T1000 (cell line): ENCODE data around the gene KCNQ1.

Experiments used
- DNase-seq: peaks from one replicate; lab custom pipeline; 2025; ENCODE audit warnings: mixed read lengths; lab: John Stamatoyannopoulos, UW

The KCNQ1 gene, protein sequence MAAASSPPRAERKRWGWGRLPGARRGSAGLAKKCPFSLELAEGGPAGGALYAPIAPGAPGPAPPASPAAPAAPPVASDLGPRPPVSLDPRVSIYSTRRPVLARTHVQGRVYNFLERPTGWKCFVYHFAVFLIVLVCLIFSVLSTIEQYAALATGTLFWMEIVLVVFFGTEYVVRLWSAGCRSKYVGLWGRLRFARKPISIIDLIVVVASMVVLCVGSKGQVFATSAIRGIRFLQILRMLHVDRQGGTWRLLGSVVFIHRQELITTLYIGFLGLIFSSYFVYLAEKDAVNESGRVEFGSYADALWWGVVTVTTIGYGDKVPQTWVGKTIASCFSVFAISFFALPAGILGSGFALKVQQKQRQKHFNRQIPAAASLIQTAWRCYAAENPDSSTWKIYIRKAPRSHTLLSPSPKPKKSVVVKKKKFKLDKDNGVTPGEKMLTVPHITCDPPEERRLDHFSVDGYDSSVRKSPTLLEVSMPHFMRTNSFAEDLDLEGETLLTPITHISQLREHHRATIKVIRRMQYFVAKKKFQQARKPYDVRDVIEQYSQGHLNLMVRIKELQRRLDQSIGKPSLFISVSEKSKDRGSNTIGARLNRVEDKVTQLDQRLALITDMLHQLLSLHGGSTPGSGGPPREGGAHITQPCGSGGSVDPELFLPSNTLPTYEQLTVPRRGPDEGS

DNA sequence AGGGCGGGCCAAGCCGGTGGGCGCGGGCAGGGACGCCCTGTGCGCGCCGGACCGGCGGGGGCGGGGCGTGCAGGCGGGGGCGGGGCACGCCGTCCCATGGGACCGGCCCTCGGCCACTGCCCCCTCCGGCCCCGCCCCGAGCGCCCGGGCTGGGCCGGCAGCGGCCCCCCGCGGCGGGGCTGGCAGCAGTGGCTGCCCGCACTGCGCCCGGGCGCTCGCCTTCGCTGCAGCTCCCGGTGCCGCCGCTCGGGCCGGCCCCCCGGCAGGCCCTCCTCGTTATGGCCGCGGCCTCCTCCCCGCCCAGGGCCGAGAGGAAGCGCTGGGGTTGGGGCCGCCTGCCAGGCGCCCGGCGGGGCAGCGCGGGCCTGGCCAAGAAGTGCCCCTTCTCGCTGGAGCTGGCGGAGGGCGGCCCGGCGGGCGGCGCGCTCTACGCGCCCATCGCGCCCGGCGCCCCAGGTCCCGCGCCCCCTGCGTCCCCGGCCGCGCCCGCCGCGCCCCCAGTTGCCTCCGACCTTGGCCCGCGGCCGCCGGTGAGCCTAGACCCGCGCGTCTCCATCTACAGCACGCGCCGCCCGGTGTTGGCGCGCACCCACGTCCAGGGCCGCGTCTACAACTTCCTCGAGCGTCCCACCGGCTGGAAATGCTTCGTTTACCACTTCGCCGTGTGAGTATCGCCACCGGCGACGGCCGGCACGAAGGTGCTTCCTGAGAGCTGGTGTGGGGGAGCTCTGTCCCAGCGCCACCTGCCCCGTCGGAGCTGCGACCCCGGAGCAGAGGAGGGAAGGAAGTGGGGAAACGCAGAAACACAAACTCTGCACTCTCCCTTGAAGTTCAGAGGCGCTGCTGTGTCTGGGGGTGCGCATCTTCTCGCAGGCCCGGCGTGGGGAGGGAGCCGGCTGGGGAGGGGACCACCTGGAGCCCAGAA lies at the start of gene KCNQ1:
Gene KCNQ1, plus strand, starts transcription at position 188 of the 925 bp plus-strand sequence. Its CDS starts 91 bp downstream, at position 279.
- no peak for DNase-seq

DNA sequence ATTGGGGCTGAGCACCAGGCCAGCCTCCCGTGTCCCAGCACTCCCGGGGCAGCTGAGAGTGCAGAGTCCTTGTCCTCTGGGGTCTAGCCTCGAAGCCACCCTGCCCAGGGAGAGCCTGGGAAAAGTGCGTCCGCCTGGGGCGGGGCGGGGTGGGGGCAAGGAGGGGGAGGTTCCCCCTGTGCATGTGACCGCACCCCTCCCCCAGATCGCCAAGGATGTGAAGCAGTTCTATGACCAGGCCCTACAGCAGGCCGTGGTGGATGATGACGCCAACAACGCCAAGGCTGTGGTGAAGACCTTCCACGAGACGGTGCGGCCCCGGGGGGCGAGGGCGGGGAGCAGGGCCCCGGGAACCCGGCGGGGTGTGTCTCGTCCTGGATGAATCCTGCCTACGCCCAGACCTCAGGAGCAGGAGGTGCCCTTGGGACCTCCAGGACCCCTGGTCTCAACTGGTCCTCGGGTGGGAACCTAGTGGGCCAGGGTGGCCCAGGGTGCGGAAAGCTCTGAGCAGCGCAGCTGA lies 49.5 kb upstream of the KCNQ1 start:
- DNase-seq: no peak

DNA sequence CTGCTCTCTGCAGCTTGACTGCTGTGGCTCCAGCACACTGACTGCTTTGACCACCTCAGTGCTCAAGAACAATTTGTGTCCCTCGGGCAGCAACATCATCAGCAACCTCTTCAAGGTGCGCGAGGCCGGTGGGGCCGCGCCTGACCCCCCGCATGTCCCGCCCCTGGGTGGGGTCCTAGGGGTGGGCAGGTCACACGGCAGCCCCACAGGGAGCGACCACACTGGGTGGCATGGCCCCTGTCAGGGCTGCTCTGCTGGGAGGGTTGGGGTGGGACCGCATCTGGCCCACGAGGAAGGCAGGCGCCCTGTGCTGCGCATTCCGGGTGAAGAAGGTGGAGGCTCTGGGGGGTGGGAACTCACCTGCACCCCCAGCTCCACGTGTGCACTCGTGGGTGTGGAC lies 49.0 kb upstream of the KCNQ1 start:
- no peak for DNase-seq

DNA sequence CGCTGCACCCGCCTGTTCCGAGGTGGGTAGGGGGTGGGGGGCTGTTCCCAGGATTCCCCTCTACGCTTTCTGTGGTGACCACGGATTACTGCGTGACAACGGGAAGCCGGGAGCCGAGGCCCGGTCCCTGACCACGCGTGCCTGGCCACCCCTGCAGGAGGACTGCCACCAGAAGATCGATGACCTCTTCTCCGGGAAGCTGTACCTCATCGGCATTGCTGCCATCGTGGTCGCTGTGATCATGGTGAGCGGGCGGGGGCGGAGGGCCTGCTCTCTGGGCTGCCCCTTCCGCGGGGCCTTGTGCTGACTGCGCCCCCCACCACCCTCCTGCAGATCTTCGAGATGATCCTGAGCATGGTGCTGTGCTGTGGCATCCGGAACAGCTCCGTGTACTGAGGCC lies 48.3 kb upstream of the KCNQ1 start:
- DNase-seq: no peak

DNA sequence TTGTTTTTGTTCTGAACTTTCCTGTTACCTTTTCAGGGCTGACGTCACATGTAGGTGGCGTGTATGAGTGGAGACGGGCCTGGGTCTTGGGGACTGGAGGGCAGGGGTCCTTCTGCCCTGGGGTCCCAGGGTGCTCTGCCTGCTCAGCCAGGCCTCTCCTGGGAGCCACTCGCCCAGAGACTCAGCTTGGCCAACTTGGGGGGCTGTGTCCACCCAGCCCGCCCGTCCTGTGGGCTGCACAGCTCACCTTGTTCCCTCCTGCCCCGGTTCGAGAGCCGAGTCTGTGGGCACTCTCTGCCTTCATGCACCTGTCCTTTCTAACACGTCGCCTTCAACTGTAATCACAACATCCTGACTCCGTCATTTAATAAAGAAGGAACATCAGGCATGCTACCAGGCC lies 47.8 kb upstream of the KCNQ1 start:
- DNase-seq: no peak

DNA sequence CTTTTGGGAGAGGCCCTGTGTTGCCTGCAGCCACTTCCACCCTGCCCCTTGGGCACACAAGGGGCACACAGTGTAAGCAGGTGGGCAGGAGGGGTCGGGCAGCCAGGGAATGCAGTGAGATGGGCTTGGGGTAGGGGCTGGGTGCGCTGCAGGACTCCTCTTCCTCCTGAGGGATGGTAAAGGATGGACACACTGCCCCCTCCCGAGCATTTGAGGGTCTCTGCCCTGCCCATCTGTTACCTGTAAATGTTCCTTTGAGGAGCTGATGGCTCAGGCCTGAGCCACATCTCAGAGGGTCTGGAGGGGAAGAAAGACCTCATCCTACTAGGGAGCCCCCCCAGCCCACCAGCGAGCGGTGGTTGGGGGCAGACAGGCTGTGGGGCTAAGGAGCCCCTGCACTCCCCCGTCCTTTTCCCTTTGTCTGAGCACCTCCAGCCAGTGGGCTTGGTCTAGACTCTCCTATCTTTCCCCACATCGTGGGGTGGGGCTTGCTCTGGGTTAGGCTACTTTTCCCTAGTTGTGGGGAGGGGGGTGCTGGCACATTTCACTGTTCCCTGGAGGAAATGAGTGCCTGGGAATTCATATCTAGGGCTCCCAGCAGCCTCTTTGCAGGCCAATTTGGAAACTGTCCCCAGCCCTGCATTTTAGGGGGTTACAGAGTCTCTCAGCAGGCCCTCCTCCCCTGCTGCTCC lies 46.0 kb upstream of the KCNQ1 start:
- DNase-seq: no peak

DNA sequence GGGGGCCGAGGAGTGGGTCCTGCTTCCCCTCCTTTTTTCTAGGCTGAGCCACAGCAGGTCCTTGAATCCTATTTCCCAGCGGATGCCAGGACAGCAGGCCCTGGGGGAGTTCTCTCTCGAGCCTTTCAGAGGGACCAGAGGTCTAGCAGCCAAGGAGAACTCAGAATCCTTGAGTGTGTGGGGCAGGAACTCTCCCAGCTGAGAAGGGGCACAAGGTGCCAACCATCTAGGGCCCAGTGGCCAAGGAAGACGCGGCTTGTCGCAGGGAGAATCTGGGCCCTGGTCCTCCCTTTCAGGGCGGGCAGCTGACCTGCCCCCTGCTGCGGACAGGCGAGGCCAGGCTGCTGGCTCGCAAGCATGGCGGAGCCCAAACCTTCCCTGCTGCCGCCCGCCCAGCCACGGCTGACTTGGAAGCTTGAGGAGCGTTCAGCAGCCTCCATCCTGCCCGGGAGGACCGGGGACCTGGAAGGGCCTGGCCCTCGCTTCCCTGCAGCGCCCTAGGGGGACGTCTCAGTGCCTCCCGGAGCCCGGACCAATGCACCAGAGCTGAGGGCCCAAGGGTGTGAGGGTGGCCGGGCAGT lies 45.2 kb upstream of the KCNQ1 start:
- DNase-seq: no peak

DNA sequence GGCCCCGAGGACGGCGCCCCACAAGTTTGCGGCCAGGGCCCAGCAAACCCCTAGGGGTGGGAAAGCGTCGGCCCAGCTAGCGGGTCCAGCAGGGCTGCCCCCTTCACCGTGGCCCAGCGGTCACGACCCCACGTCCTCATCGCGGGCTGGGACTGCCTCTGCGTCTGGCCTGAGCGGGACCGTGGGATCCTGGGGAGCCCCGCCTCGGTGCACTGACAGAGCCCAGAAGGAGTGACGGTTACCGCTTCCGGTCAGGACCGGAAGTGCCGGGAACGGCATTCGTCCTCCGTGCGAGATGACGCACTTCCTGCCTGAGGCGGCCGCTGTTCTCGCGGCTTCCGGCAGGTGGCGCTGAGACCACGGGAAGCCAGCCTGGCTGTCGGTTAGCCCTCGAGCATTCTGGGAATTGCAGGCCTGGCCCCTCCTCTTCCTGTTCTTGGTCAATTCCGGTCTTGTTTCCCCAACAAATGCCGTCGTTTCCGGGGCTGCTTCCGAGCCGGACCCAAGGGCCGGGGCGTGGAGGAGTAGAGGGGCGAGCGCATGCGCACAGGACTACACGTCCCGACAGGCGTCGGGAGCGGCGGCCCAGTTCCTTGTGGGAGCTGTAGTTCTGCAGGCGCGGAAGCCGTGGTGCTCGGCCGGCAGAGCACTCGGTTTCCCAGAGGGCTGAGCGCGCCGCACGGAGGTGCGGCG lies 44.6 kb upstream of the KCNQ1 start, which contains the start of gene TSSC4:
Gene TSSC4, plus strand, starts transcription at position 682 of the 693 bp plus-strand sequence. CDS start 1,884 bp downstream, outside the sequence.
- peak; percentile 98 for DNase-seq

DNA sequence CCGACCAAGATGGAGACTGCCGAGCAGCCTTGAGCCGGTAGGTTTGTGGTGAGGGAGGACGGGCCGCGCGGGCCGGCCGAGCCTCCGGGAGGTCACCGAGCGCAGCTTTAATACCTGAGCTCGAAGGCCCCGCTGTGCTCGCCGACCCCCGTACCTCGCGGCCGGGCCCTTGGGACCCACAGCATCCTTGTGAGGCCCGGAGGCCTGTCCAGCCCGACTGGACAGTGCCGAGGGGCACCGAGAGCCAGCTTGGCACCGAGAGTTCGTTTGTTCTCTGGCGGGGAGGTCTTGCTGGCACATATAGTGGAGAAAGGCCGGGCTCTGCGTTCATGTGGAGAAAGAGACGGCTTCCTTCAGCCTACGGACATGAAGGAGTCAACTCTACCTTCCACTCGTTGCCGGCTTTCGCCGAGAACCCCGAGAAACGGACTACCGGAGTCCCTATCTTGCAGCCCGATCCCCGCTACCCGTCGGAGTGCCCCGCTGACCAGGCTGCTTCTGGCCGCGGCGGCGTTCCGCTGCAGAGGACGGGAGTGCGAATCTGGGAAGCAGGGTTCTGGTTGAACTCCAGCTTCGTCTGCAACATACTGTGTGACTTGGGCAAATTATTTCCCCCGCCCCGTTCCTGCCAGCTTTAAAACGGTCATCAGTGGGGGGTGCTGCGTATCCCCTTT lies 43.9 kb upstream of the KCNQ1 start:
- no peak for DNase-seq

DNA sequence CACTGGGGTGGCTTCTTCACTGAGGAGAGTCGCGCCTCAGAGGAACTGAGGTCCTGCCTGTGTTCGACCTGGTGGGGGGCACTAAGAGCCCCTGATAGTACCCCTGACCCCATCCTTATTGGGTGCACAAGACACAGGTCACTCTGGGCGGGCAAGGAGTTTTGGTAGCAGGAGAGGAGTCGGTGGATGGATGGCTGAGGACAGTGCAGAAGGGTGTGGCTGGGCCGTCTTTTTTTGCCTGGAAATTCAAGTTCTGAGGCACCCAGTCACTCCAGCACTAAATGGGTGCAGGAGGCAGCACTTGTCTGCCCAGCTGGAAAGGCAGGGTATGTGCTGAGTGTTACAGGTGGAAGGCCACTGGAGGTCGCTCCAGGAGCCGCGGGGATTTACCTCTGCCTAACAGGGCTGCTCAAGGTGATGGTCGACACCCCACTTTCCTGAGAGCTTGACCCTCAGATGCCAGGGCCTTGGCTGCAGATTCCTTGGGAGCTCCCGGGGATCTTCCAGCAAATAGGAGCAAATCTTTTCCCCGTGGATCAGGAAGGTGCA lies 43.3 kb upstream of the KCNQ1 start:
- DNase-seq: no peak

DNA sequence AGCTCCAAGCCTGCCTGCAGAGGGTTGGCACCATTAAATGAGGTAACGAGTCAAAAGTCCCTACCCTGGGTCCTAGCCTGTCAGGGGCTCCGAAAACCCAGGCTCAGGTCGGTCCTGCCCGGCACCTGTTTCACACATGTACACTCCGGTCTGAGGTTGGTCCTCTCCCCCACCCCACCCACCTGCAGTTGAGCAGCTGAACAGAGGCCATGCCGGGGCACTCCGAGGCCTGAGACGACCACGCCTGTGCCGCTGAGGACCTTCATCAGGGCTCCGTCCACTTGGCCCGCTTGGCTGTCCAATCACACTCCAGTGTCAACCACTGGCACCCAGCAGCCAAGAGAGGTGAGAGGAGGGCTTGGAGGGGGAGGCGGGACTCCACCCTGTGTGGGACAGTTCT lies 42.7 kb upstream of the KCNQ1 start:
- no peak for DNase-seq

DNA sequence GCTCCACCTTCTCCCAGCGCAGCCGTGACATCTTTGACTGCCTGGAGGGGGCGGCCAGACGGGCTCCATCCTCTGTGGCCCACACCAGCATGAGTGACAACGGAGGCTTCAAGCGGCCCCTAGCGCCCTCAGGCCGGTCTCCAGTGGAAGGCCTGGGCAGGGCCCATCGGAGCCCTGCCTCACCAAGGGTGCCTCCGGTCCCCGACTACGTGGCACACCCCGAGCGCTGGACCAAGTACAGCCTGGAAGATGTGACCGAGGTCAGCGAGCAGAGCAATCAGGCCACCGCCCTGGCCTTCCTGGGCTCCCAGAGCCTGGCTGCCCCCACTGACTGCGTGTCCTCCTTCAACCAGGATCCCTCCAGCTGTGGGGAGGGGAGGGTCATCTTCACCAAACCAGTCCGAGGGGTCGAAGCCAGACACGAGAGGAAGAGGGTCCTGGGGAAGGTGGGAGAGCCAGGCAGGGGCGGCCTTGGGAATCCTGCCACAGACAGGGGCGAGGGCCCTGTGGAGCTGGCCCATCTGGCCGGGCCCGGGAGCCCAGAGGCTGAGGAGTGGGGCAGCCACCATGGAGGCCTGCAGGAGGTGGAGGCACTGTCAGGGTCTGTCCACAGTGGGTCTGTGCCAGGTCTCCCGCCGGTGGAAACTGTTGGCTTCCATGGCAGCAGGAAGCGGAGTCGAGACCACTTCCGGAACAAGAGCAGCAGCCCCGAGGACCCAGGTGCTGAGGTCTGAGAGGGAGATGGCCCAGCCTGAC lies 41.7 kb upstream of the KCNQ1 start:
- DNase-seq: no peak

DNA sequence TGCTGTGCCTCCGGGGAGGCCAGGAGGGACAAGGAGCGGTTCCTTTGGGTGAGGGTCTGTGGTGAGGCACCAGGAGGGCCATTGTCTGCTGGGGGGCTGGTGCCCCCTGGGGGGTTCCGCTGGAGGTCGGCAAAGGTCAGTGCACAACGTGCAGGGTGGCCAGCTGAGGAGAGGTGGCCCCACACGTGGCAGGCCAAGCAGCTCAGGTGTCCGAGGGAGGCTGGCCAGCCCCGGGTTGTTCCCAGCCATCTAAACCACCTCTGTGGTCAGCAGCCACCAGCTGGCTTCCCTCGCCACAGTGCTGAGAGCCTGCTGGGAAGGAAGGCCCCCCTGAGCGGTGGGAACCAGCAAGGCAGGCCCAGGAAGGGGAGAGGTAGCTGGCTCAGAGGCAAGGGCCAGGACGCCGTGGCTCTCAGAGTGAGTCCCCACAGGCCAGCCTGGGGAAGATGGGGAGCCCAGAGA lies 40.0 kb upstream of the KCNQ1 start:
- DNase-seq: no peak

DNA sequence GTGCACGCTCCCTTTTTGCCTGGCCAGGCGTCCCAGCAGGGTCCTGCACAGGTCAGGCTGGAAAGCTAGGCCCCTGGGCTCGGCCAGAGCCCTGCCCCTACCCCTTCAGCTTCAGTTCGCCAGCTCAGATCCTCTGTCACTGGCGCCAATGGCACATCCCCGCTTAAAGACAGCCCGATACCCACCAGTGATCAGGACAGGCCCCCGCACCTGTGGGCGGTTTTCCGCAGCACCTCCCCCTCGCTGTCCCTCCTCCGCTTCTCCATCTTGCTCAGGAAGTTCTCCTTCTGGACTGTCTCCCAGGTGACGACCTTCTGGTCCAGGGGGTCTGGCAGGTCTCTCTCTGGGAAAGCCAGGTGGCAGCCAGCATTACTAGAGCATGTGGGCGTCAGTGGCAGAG lies 38.4 kb upstream of the KCNQ1 start:
- no peak for DNase-seq

DNA sequence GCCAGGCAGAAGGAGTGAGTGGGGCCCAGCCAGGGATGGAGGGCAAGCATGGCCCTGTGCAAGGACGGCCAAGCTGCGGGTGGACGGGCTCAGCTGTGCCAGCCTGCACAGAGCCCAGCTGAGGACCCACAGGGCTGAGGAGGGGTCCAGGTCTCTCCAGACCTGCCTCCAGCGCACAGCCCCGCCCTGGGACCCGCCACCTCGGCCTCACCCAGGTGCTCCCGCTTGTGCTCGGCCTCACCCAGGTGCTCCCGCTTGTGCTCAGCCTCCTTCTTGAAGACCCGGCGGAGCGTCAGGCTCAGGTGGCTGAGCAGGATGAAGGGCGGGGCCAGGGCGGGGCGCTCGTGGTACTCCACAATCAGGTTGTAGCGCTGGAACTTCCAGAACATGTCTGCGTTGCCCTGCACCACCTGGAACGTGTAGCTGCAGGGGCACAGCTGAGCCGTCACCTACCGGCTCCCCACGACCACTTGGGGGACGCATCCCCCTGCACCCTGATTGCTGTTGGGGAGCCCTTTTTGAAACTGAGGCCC lies 37.9 kb upstream of the KCNQ1 start:
- no peak for DNase-seq

DNA sequence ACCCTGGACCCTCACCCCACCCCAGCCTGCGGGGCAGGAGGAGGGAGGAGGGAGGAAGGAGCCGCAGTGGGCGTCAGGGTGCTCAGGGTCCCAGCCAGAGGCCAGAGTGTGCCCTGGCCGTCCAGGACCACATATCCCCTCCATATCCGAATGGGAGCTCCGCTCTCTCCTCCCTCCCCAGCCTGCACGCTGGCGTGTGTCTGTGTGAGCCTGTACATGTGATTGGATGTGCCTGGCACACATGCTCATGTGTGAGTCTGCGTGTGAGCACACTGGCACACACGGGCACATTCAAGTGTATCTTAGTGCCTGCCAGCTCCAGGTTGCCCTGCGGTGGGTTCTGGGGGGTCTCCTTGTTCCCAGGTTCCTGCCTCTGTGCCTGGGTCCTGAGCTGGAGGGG lies 36.1 kb upstream of the KCNQ1 start:
- no peak for DNase-seq

DNA sequence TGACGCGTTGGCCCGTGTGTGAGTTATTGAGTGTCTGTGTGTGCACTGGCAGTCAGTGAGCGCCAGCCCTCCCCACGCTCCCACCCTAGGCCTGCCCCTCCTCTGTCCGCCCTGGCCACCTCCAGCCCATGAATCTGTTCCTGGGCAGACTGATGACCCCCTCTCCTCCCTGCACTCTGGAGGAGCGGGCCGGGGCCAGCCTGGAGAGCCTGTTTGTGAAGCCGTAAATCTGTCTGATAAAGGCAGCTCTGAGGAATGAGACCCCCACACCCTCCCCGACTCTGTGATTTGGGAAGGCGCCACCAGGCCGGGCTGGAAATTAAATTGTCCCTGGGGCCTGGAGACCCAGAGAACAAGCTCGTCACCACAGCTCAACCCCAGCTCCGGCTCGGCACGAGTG lies 35.7 kb upstream of the KCNQ1 start:
- DNase-seq: no peak
